ENCODE measurements around the gene ACOT7. TPM values are rescaled to one million over a fixed set of nuclear protein-coding genes. Genes with fewer than 3 reads are reported as not detected.

Gene ACOT7
- total RNA-seq, 3 donors from 2014 or later, result 9.4 to 12.8 (median 11.5) TPM

GRCh38 chr1:6359216-6360116 lies 34.1 kb downstream of the ACOT7 start:
- DNase-seq (ENCODE audit: low spot score in 2 of 2), result peak in 1 of 2 donors; percentile 54
- H3K4me3 ChIP-seq, result no peak overlapping the region
- peak overlapping the region; percentile 65 to 74 for H3K27ac ChIP-seq
- intact Hi-C loops (cut with DNase I; ENCODE audit: low total_unique reads), result no loop called here
- TF ChIP-seq CTCF (IDR thresholded peaks at IDR 0.05) (no peak), POLR2AphosphoS5 (IDR thresholded peaks at IDR 0.05) (no peak), POLR2A (IDR thresholded peaks at IDR 0.05) (no peak)
- H3K9me3 ChIP-seq, result no peaks in the 10 kb centered on the region
- H3K36me3 ChIP-seq, result no peaks in the 10 kb centered on the region
- H3K27me3 ChIP-seq, result no peaks in the 10 kb centered on the region
- H3K4me1 ChIP-seq, result peaks cover 13 to 14% of the 10 kb centered on the region in 2 donors

GRCh38 chr1:6358757-6359201 lies 34.8 kb downstream of the ACOT7 start:
- peaks cover 14 to 20% of the 10 kb centered on the region in 2 donors for H3K4me1 ChIP-seq
- DNase-seq (ENCODE audit: low spot score in 2 of 2), result no peak
- H3K27ac ChIP-seq, result peak overlapping the region; percentile 65 to 74
- H3K27me3 ChIP-seq, result no peaks in the 10 kb centered on the region
- no peaks in the 10 kb centered on the region for H3K9me3 ChIP-seq
- TF ChIP-seq CTCF (IDR thresholded peaks at IDR 0.05) (no peak), POLR2AphosphoS5 (IDR thresholded peaks at IDR 0.05) (no peak), POLR2A (IDR thresholded peaks at IDR 0.05) (no peak)
- no peak overlapping the region for H3K4me3 ChIP-seq
- H3K36me3 ChIP-seq, result no peaks in the 10 kb centered on the region
- intact Hi-C loops (cut with DNase I; ENCODE audit: low total_unique reads), result no loop called here

- no peak for TF ChIP-seq POLR2A (IDR thresholded peaks at IDR 0.05)
- TF ChIP-seq POLR2AphosphoS5 (IDR thresholded peaks at IDR 0.05), result no peak
- Histone ChIP-seq H3K4me3 (no peak overlapping the region), H3K27me3 (no peaks in the 10 kb centered on the region), H3K27ac (peak overlapping the region; percentile 65 to 74), H3K36me3 (no peaks in the 10 kb centered on the region), H3K9me3 (no peaks in the 10 kb centered on the region), H3K4me1 (peaks cover 14 to 23% of the 10 kb centered on the region in 2 donors)
- DNase-seq (ENCODE audit: low spot score in 2 of 2), result no peak
- intact Hi-C loops (cut with DNase I; ENCODE audit: low total_unique reads), result no loop called here
Measured at GRCh38 chr1:6358144-6358624, 35.4 kb downstream of the ACOT7 start.

GRCh38 chr1:6357243-6357936 lies 36.2 kb downstream of the ACOT7 start:
- Histone ChIP-seq H3K27ac (peak overlapping the region in 1 of 2 donors; percentile 74), H3K36me3 (no peaks in the 10 kb centered on the region), H3K27me3 (no peaks in the 10 kb centered on the region), H3K9me3 (no peaks in the 10 kb centered on the region), H3K4me3 (no peak overlapping the region), H3K4me1 (peaks cover 14 to 23% of the 10 kb centered on the region in 2 donors)
- TF ChIP-seq POLR2A (IDR thresholded peaks at IDR 0.05), result no peak
- TF ChIP-seq POLR2AphosphoS5 (IDR thresholded peaks at IDR 0.05), result no peak
- TF ChIP-seq CTCF (IDR thresholded peaks at IDR 0.05), result no peak
- no peak for DNase-seq (ENCODE audit: low spot score in 2 of 2)
- intact Hi-C loops (cut with DNase I; ENCODE audit: low total_unique reads), result no loop called here

- no peak for TF ChIP-seq POLR2A (IDR thresholded peaks at IDR 0.05)
- TF ChIP-seq POLR2AphosphoS5 (IDR thresholded peaks at IDR 0.05), result no peak
- TF ChIP-seq CTCF (IDR thresholded peaks at IDR 0.05), result no peak
- Histone ChIP-seq H3K36me3 (no peaks in the 10 kb centered on the region), H3K27ac (no peak overlapping the region), H3K4me3 (no peak overlapping the region), H3K27me3 (no peaks in the 10 kb centered on the region), H3K9me3 (no peaks in the 10 kb centered on the region), H3K4me1 (peaks cover 19 to 38% of the 10 kb centered on the region in 2 donors)
- intact Hi-C loops (cut with DNase I; ENCODE audit: low total_unique reads), result no loop called here
- DNase-seq (ENCODE audit: low spot score in 2 of 2), result no peak
Measured at GRCh38 chr1:6355621-6356020, 37.9 kb downstream of the ACOT7 start.

Data from breast epithelium (tissue), 4 donors.